Stimulated activated CD8-positive, alpha-beta memory T cell treated with anti-CD3 and anti-CD28 coated beads, Interleukin-7, amount 100 ng/mL, for 48 hours (primary cell): Measurements from ENCODE around the gene STOX2.
"Not testable (repeated sequence)": the region's sequence is repeated elsewhere in the genome, so short reads cannot be mapped to it uniquely, and the experiment has no call there.

Source experiments
- DNase-seq, 2 donors: peaks; one replicate each; pipeline ENCODE4 v3.0.0-alpha.2; 2020; ENCODE audit warnings: low read depth in 1 of 2; ENCODE audit errors: extremely low read depth in 1 of 2

The STOX2 gene

GRCh38 chr4:184016759-184017668 lies 111.9 kb downstream of the STOX2 start:
- DNase-seq: no peak

- DNase-seq: no peak
Observed at GRCh38 chr4:184019076-184019475, 114.0 kb downstream of the STOX2 start.

- DNase-seq: no peak
Observed at GRCh38 chr4:184019667-184020623, 114.8 kb downstream of the STOX2 start.

- DNase-seq: no peak
Observed at GRCh38 chr4:184021389-184021788, 116.3 kb downstream of the STOX2 start.

GRCh38 chr4:184022679-184023383 lies 117.7 kb downstream of the STOX2 start:
- no peak for DNase-seq

- DNase-seq: no peak
Observed at GRCh38 chr4:184024637-184025036, 119.5 kb downstream of the STOX2 start.

- no peak for DNase-seq
Observed at GRCh38 chr4:184028561-184029374, 123.7 kb downstream of the STOX2 start.

GRCh38 chr4:184030036-184030435 lies 124.9 kb downstream of the STOX2 start:
- no peak for DNase-seq

- no peak for DNase-seq
Observed at GRCh38 chr4:184030764-184031163, 125.7 kb downstream of the STOX2 start.

GRCh38 chr4:184032091-184032490 lies 127.0 kb downstream of the STOX2 start:
- no peak for DNase-seq

- DNase-seq: peak in 1 of 2 donors; percentile 20
Observed at GRCh38 chr4:184039963-184040383, 134.9 kb downstream of the STOX2 start.

- no peak for DNase-seq
Observed at GRCh38 chr4:184041156-184041555, 136.0 kb downstream of the STOX2 start.

- no peak for DNase-seq
Observed at GRCh38 chr4:184046148-184046547, 141.0 kb downstream of the STOX2 start.

- not testable (repeated sequence) for DNase-seq
Observed at GRCh38 chr4:184051262-184051661, 146.2 kb downstream of the STOX2 start.

GRCh38 chr4:184052616-184053015 lies 147.5 kb downstream of the STOX2 start:
- DNase-seq: no peak

- no peak for DNase-seq
Observed at GRCh38 chr4:184053434-184053833, 148.3 kb downstream of the STOX2 start.

GRCh38 chr4:184056877-184057276 lies 151.8 kb downstream of the STOX2 start:
- DNase-seq: no peak

- DNase-seq: no peak
Observed at GRCh38 chr4:184058026-184058425, 152.9 kb downstream of the STOX2 start.

- no peak for DNase-seq
Observed at GRCh38 chr4:184059099-184059498, 154.0 kb downstream of the STOX2 start.

GRCh38 chr4:184061582-184061981 lies 156.5 kb downstream of the STOX2 start:
- no peak for DNase-seq
